NCI-H526 (cell line): Measurements from ENCODE around the gene TMEM9B.
A peak's percentile ranks its signal among the peaks of the same experiment; 100 is the strongest.
"Not testable (repeated sequence)": the region's sequence is repeated elsewhere in the genome, so short reads cannot be mapped to it uniquely, and the experiment has no call there.

Source experiments
- DNase-seq, 2 experiments: peaks; one replicate each; lab custom pipeline; 2025; lab: John Stamatoyannopoulos, UW

The TMEM9B gene

GRCh38 chr11:8964324-8965320, at the start of gene TMEM9B:
TMEM9B (minus strand) TSS chr11:8964442; CDS start chr11:8964313, 129 bp downstream.
- peak; percentile 85 to 97 for DNase-seq

- no peak for DNase-seq
Measured at GRCh38 chr11:9013373-9013772, 49.1 kb upstream of the TMEM9B start.

DNA sequence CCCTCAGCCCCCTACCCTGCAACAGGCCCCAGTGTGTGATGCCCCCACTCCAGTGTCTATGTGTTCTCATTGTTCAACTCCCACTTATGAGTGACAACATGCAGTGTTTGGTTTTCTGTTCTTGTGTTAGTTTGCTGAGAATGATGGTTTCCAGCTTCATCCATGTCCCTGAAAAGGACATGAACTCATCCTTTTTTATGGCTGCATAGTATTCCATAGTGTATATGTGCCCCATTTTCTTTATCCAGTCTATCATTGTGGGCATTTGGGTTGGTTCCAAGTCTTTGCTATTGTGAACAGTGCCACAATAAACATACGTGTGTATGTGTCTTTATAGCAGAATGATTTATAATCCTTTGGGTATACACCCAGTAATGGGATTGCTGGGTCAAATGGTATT, 45.3 kb upstream of the TMEM9B start:
- DNase-seq: not testable (repeated sequence)

- DNase-seq: no peak
Measured at GRCh38 chr11:9008661-9009060, 44.4 kb upstream of the TMEM9B start.

GRCh38 chr11:9008011-9008550, 43.8 kb upstream of the TMEM9B start:
- DNase-seq: no peak

- peak in 1 of 2 experiments; percentile 21 for DNase-seq
Measured at GRCh38 chr11:9005087-9005486, 40.8 kb upstream of the TMEM9B start.

- peak; percentile 32 to 78 for DNase-seq
Measured at GRCh38 chr11:9004183-9004926, 40.1 kb upstream of the TMEM9B start.

- peak; percentile 27 to 94 for DNase-seq
Measured at GRCh38 chr11:9003573-9004182, 39.4 kb upstream of the TMEM9B start, which contains the start of gene NRIP3. NRIP3 (minus strand) TSS chr11:9004001; CDS start chr11:9003935, 66 bp downstream.

DNA sequence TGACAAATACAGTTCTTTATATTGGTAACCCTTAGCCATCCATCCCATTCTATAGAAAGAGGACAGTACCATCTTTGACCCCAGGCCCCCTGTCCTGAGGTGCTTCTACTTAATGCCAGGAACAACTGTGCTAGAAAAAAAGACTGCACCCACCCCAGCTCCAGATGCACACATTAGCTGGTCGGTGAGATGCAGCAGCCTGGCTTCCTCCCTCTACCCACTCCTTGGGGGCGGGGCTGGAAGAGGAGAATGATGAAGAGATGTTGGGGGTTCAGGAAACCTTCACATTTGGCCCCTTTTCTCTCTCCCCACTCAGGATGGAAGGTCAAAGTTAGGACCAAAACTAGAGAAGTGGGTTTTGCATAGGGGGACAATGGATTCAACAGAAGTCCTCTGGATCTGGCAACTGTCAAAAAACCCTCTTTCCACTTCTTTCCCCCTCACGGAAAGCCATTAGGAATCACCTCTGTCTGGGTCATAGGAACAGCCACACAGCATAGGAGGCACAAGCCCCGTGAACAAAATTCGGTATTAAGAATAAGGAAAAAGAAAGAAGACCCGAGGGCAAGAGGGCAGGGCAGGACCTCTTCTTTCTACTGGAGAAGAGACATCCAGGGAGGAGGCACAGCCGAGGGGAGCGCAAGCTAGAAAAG, 38.8 kb upstream of the TMEM9B start:
- peak in 1 of 2 experiments; percentile 52 for DNase-seq

DNA sequence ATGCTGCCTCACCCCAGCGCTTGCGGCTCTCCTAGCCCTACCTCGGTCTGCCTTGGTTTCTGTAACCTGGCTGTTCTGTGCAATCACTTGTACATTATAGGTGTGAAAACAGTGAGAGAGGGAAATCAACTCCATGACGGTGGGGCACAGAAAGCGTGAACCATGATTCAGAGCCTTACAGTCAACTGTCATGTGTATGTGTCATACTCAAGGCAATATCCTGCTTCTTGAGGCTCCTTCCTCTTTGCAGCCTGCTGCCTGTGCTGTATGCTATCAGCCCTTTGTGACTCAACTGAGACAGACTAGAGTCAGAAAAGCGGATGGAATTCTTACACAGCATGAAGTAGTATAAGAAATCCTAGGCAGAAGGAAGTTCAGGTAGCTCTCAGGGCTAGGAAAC, 37.5 kb upstream of the TMEM9B start:
- no peak for DNase-seq

DNA sequence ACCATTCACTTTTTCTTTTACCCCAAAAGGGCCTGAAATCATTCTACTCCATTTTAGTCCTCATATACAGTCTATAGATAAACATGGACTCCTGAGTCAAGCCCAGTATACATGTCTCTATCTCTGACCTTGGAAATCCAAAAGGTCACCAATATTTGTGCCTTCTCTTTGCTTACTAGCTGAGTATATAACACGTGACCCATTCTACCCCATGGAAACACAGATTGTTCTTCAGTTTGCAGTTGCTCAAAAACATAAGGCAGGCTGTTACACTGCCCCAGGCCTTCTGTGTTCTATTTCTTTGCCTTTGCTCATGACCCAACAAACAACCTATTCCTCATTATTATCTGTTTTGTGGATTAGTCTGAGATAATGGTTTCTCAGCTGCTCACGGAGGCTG, 33.8 kb upstream of the TMEM9B start:
- DNase-seq: no peak

DNA sequence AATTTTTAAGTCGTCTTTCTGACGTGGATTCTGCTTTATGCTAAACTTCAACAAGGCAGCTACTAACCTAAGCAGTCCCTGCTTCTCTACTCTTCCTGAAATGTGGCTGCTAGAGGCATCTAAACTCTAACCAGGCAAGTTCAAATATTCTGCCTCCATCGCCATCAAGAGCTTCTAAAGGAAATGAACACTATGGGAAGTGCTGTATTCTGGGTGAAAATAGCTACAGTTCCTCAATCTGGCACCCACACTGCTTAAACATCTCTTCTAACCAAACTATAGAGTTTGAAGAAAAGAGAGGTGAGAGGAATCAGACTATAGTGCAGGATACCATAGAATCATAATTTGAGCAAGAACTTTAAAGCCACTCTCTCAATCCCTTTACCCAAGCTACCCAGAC, 33.2 kb upstream of the TMEM9B start:
- no peak for DNase-seq

GRCh38 chr11:8989453-8989852, 25.2 kb upstream of the TMEM9B start:
- no peak for DNase-seq

DNA sequence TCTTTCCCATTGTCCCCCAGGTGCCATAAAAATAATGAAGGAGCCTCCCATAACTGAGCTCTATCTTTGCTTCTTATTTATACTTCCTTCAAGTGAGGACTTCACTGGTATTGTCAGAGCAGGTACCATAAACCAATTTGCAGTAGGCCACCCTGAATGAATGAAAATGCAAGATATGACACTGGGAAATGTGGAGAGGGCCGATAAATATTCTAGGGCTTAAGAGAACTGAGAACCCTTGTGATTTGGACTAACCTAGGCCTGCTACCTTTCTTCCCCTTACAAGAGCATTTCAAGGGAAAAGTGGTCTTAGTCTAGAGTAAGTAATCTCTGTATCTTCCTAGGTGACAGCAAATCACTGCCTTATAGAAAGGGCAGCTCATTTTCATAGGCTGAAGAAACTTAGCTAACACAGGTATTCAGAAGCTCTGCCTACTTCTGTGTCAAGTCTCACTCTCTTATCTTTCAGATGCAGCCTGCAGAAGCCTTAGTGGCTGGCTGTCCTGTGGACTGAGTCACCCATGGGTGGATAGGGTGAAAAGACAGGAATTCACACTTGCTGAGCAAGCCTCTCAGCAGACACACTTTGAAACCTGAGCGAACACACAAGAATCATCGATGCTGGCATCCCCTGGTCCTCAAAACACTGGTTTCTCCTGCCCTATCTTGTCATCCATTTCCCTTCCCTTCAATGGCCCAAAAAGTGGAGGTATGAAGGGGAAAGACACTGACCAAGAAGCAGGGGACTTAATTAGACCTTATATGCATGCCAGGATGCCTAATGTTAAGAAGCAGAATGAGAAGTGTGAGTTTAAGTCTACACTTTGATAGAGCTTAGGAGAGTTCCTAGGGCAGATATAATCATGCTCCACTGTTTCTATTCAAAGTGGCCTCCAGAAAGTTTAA, 24.3 kb upstream of the TMEM9B start:
- DNase-seq: no peak

GRCh38 chr11:8987446-8987845, 23.2 kb upstream of the TMEM9B start:
- DNase-seq: no peak

- DNase-seq: not testable (repeated sequence)
Measured at GRCh38 chr11:8986772-8987171, 22.5 kb upstream of the TMEM9B start.

- no peak for DNase-seq
Measured at GRCh38 chr11:8985462-8985861, 21.2 kb upstream of the TMEM9B start.

- no peak for DNase-seq
Measured at GRCh38 chr11:8983552-8983951, 19.3 kb upstream of the TMEM9B start.

DNA sequence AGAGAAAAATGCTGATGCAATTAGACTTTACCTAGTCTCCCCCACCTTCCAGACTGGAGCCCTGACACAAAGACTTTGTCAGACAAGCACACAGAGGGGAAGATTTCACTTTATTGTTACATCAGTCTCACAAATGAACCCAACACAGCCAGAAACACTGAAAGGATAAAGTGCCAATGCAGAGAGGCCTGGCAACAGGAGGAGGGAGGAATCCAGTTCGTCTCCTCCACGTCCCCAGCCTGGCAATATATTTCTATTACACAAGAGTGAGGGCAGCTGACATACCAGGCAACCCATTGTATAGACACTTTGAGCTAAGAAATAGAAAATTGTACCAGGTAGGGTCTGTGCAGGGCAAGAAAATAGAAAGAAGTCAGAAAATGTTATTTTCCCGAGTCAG, 16.2 kb upstream of the TMEM9B start:
- no peak for DNase-seq

- not testable (repeated sequence) for DNase-seq
Measured at GRCh38 chr11:8979365-8979764, 15.1 kb upstream of the TMEM9B start.
